Natural killer cell (primary cell): ENCODE results near the gene CMTM3. TPM values are rescaled to one million over a fixed set of nuclear protein-coding genes. Genes with fewer than 3 reads are reported as not detected.

Source experiments
- ATAC-seq, 3 donors: fragments of 150-1000 bp in 2 of 3; fragments of 200-7000 bp in 1 of 3; cut with Tn5 transposase; 1 replicate in 1 of 3; 2 replicates in 2 of 3; pipeline ENCODE4 v1.10.0; 2021; ENCODE audit warnings: mild to moderate bottlenecking in 2 of 3, moderate library complexity in 2 of 3
- DNase-seq, 2 donors: peaks; one replicate each; pipeline versions ENCODE4 v3.0.0 to v3.0.0-alpha.2; 2013 to 2021; ENCODE audit warnings: mixed read lengths in 1 of 2
- H3K27ac ChIP-seq: one replicate; pipeline ENCODE4 v1.5.1; 2013; ENCODE audit warnings: mild to moderate bottlenecking, low read length
- H3K27me3 ChIP-seq: one replicate; pipeline ENCODE4 v1.6.1; 2013; ENCODE audit warnings: low read length; ENCODE audit not compliant: control insufficient read depth, insufficient read depth
- H3K36me3 ChIP-seq: one replicate; pipeline ENCODE4 v1.6.1; 2013; ENCODE audit warnings: low read length; ENCODE audit not compliant: control insufficient read depth, insufficient read depth
- H3K4me1 ChIP-seq: one replicate; pipeline ENCODE4 v1.6.1; 2013; ENCODE audit warnings: low read length; ENCODE audit not compliant: control insufficient read depth, insufficient read depth
- H3K4me3 ChIP-seq: one replicate; pipeline ENCODE4 v1.5.1; 2013; ENCODE audit warnings: low read length
- H3K9me3 ChIP-seq: one replicate; pipeline ENCODE4 v1.6.1; 2013; ENCODE audit warnings: low read length; ENCODE audit not compliant: control insufficient read depth, insufficient read depth
- H3K27ac Mint-ChIP-seq, 2 donors: one replicate each; pipeline ENCODE4 v1.8.0; 2022; ENCODE audit warnings: mild to moderate bottlenecking in 2 of 2, mixed read lengths in 2 of 2, moderate library complexity in 1 of 2
- H3K27me3 Mint-ChIP-seq, 2 donors: one replicate each; pipeline ENCODE4 v1.8.0; 2022; ENCODE audit warnings: low read depth in 2 of 2, mixed read lengths in 2 of 2
- H3K36me3 Mint-ChIP-seq: one replicate; pipeline ENCODE4 v1.8.0; 2022; ENCODE audit warnings: mixed read lengths
- H3K4me1 Mint-ChIP-seq, 2 donors: one replicate each; pipeline ENCODE4 v1.8.0; 2022; ENCODE audit warnings: mixed read lengths in 2 of 2
- H3K4me3 Mint-ChIP-seq: one replicate; pipeline ENCODE4 v1.8.0; 2022; ENCODE audit warnings: mild to moderate bottlenecking, moderate library complexity, mixed read lengths
- H3K9me3 Mint-ChIP-seq, 2 donors: one replicate each; pipeline ENCODE4 v1.8.0; 2022; ENCODE audit warnings: mixed read lengths in 2 of 2
- whole genome bisulfite sequencing: methylation state at CpG from one replicate; pipeline ENCODE4 v1.1.7; 2013; ENCODE audit warnings: missing lambda C conversion rate; ENCODE audit not compliant: insufficient coverage; 5-methylcytosine and 5-hydroxymethylcytosine counted together
- intact Hi-C: fragments of 100-400 bp; cut with micrococcal nuclease; formaldehyde crosslinking; loops from one replicate; pipeline ENCODE4 v1.14.2; 2022
- total RNA-seq, 4 donors: library from RNA; stranded (reverse); fragments of 120-200 nt in 1 of 4; gene quantifications; one replicate each; pipeline versions ENCODE4 v1.2.3 to v1.2.4, GENCODE V29; 2013 to 2022
- TF ChIP-seq, protein P1 (sequence below): fragments of 200-600 bp; IDR thresholded peaks from one replicate; pipeline ENCODE4 v1.8.0; 2022; ENCODE audit warnings: antibody characterized with exemption

CMTM3 gene
- total RNA-seq, 3 donors from 2014 or later (not counting 1 experiment from before 2014, with no cell fraction given), result 68.2 to 86.4 (median 85.0) TPM

DNA sequence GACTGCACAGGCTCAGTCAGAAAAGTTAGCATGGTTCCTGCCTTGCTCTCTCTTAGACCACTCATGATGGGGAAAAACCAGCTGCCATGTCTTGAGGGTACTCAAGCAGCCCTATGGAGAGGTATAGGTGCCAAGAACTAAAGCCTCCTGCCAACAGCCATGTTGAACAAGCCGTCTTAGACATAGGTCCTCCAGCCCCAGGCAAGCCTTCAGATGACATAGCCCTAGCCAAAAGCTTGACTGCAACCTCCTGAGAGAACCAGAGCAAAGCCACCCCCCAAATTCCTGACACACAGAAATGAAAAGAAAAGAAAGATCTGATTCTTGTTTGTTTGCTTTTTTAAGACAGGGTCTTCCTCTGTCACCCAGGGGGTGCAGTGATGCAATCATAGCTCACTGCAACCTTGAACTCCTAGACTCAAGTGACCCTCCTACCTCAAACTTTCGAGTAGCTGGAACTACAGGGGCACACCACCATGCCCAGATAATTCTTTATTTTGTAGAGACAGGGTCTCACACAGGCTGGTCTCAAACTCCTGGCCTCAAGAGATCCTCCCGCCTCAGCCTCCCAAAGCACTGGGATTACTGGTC lies 36.3 kb downstream of the CMTM3 start:
- Histone ChIP-seq H3K27ac (no peak overlapping the region), H3K4me1 (no peaks in the 10 kb centered on the region), H3K9me3 (no peaks in the 10 kb centered on the region), H3K4me3 (no peak overlapping the region), H3K36me3 (no peaks in the 10 kb centered on the region), H3K27me3 (no peaks in the 10 kb centered on the region)
- Mint-ChIP-seq H3K4me3 (no peak overlapping the region), H3K36me3 (no peaks in the 10 kb centered on the region), H3K27me3 (peaks cover 7 to 18% of the 10 kb centered on the region in 2 donors), H3K9me3 (no peaks in the 10 kb centered on the region), H3K4me1 (no peaks in the 10 kb centered on the region), H3K27ac (no peak overlapping the region)
- intact Hi-C loops, result no loop called here
- ATAC-seq, result no peak
- no peak for DNase-seq
- WGBS, result 88% methylated on average over 3 of the region's 3 CpGs
- TF ChIP-seq, protein P1, sequence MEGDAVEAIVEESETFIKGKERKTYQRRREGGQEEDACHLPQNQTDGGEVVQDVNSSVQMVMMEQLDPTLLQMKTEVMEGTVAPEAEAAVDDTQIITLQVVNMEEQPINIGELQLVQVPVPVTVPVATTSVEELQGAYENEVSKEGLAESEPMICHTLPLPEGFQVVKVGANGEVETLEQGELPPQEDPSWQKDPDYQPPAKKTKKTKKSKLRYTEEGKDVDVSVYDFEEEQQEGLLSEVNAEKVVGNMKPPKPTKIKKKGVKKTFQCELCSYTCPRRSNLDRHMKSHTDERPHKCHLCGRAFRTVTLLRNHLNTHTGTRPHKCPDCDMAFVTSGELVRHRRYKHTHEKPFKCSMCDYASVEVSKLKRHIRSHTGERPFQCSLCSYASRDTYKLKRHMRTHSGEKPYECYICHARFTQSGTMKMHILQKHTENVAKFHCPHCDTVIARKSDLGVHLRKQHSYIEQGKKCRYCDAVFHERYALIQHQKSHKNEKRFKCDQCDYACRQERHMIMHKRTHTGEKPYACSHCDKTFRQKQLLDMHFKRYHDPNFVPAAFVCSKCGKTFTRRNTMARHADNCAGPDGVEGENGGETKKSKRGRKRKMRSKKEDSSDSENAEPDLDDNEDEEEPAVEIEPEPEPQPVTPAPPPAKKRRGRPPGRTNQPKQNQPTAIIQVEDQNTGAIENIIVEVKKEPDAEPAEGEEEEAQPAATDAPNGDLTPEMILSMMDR, result no peak

DNA sequence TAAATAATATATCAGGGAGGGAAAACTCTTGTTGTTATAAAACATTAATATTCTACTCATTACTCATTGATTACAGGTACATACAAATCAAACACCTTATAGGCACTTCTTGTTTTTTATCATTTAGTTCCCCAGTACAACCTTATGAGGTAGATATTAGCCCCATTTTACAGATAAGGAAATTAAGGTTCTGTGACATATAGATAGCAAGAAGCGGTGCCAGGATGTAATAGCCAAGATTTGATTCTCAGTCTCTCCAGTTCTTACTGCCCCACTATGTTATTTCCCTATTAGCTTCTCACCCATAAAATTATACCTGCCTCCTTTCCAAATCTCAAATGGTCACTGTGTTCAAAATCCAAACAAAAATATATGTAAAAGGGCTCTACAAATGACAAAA lies 36.9 kb downstream of the CMTM3 start:
- Mint-ChIP-seq H3K36me3 (no peaks in the 10 kb centered on the region), H3K27ac (no peak overlapping the region), H3K9me3 (no peaks in the 10 kb centered on the region), H3K4me3 (no peak overlapping the region), H3K4me1 (no peaks in the 10 kb centered on the region), H3K27me3 (peaks cover 7 to 16% of the 10 kb centered on the region in 2 donors)
- ATAC-seq (no peak), DNase-seq (no peak)
- no peaks in the 10 kb centered on the region for H3K27me3 ChIP-seq
- no peak overlapping the region for H3K4me3 ChIP-seq
- H3K27ac ChIP-seq, result no peak overlapping the region
- no peaks in the 10 kb centered on the region for H3K36me3 ChIP-seq
- 100% methylated on average over 1 of the region's 1 CpG for WGBS
- TF ChIP-seq, protein P1, result no peak
- H3K9me3 ChIP-seq, result no peaks in the 10 kb centered on the region
- no peaks in the 10 kb centered on the region for H3K4me1 ChIP-seq
- intact Hi-C loops, result no loop called here

DNA sequence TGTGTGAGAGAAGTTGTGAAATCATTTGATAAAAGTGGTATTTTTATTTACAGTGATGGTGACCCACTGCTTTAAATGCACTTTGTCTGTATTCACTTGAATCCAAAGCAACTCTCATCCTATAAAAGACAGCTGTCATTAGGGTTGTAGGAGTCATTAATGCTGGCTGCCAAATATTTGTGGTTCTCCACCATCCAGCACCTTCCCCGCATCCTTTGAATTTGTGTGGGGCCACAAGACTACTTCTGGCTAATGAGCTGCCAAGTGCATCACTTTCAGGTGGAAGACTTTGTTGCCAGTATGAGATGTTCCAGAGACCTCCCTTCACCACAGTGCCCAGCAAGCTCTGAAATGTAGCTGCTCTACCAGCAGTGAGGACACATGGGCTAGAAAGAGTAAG lies 43.4 kb downstream of the CMTM3 start:
- Mint-ChIP-seq H3K4me3 (no peak overlapping the region), H3K4me1 (peaks cover 9 to 10% of the 10 kb centered on the region in 2 donors), H3K36me3 (no peaks in the 10 kb centered on the region), H3K27ac (no peak overlapping the region), H3K9me3 (no peaks in the 10 kb centered on the region), H3K27me3 (peaks cover 0 to 6% of the 10 kb centered on the region in 2 donors)
- Histone ChIP-seq H3K4me3 (no peak overlapping the region), H3K36me3 (no peaks in the 10 kb centered on the region), H3K9me3 (no peaks in the 10 kb centered on the region), H3K27me3 (no peaks in the 10 kb centered on the region), H3K27ac (no peak overlapping the region), H3K4me1 (peaks cover 8% of the 10 kb centered on the region)
- ATAC-seq, result no peak
- WGBS, result 100% methylated on average over 1 of the region's 1 CpG
- TF ChIP-seq, protein P1, result no peak
- DNase-seq, result no peak
- intact Hi-C loops, result no loop called here

DNA sequence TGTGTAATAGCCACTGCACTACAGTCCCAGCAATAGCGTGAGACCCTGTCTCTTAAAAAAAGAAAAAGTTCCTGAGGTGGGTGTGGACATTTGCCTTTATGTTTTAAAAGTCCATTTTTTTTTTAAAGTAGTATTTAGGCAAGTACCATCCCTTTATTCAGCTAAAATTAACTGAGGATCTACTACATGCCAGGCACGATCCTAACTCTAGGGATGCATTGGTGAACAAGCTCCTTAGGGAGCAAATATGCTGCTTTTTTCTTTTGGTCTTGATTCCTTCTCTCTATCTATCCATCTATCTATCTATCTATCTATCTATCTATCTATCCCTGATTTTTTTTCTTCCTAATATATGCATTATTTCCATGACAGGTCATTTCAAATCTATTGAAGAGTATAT lies 44.7 kb downstream of the CMTM3 start:
- H3K9me3 Mint-ChIP-seq, result no peaks in the 10 kb centered on the region
- H3K27ac ChIP-seq, result no peak overlapping the region
- TF ChIP-seq, protein P1, result no peak
- H3K4me1 Mint-ChIP-seq, result peaks cover 9 to 10% of the 10 kb centered on the region in 2 donors
- H3K27ac Mint-ChIP-seq, result no peak overlapping the region
- DNase-seq (no peak), ATAC-seq (no peak)
- no peak overlapping the region for H3K4me3 ChIP-seq
- H3K9me3 ChIP-seq, result no peaks in the 10 kb centered on the region
- no peaks in the 10 kb centered on the region for H3K36me3 ChIP-seq
- H3K36me3 Mint-ChIP-seq, result no peaks in the 10 kb centered on the region
- WGBS, result 90% methylated on average over 2 of the region's 2 CpGs
- H3K27me3 Mint-ChIP-seq, result peaks cover 1 to 6% of the 10 kb centered on the region in 2 donors
- H3K27me3 ChIP-seq, result no peaks in the 10 kb centered on the region
- H3K4me3 Mint-ChIP-seq, result no peak overlapping the region
- intact Hi-C loops, result no loop called here
- H3K4me1 ChIP-seq, result peaks cover 8% of the 10 kb centered on the region
